SU-DHL-6 (cell line): Measurements from ENCODE around the gene WASF1.

Experiments
- EZH2phosphoT487 ChIP-seq: fragments of 200-600 bp; sonication (generic), shearing (Covaris generic); conservative IDR thresholded peaks from 2 replicates; pipeline ENCODE4 v1.6.1; 2018; ENCODE audit warnings: mild to moderate bottlenecking, antibody characterized with exemption, low read length, moderate library complexity, mixed read lengths
- TF ChIP-seq, protein P1 (sequence below): fragments of 200-600 bp; sonication (generic); IDR thresholded peaks from one replicate; pipeline ENCODE4 v1.5.1; 2017; ENCODE audit warnings: antibody characterized with exemption, mild to moderate bottlenecking, low read length, moderate library complexity; ENCODE audit not compliant: insufficient read depth, poor library complexity, severe bottlenecking

DNA sequence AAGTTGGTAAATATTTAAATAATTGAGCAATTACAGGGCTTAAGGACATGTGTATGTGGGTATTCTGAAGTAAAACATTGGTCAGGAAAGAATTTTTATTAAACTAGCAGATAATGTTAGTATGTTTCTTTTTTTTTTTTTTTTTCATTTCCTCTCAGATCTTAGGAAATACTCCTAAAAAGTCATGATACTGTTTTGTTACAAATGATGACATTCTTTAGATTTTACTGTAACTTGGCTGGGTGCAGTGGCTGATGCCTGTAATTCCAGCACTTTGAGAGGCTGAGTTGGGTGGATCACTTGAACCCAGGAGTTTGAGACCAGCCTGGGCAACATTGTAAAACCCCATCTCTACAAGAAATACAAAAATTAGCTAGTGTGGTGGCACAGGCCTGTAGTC, 42.3 kb upstream of the WASF1 start:
- TF ChIP-seq, protein P1, sequence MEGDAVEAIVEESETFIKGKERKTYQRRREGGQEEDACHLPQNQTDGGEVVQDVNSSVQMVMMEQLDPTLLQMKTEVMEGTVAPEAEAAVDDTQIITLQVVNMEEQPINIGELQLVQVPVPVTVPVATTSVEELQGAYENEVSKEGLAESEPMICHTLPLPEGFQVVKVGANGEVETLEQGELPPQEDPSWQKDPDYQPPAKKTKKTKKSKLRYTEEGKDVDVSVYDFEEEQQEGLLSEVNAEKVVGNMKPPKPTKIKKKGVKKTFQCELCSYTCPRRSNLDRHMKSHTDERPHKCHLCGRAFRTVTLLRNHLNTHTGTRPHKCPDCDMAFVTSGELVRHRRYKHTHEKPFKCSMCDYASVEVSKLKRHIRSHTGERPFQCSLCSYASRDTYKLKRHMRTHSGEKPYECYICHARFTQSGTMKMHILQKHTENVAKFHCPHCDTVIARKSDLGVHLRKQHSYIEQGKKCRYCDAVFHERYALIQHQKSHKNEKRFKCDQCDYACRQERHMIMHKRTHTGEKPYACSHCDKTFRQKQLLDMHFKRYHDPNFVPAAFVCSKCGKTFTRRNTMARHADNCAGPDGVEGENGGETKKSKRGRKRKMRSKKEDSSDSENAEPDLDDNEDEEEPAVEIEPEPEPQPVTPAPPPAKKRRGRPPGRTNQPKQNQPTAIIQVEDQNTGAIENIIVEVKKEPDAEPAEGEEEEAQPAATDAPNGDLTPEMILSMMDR = no peak
- TF ChIP-seq EZH2phosphoT487 = no peak
